NCI-H2227 (cell line): Measurements from ENCODE around the gene CLECL1.
"Not testable (repeated sequence)": the region's sequence is repeated elsewhere in the genome, so short reads cannot be mapped to it uniquely, and the experiment has no call there.

Experiments used
- DNase-seq: peaks from one replicate; lab custom pipeline; 2025; ENCODE audit not compliant: unreplicated experiment; lab: John Stamatoyannopoulos, UW

Gene CLECL1

GRCh38 chr12:9698681-9699080 is 34.2 kb downstream of the CLECL1 start:
- DNase-seq = no peak

GRCh38 chr12:9697619-9698018 is 35.3 kb downstream of the CLECL1 start:
- DNase-seq = no peak

GRCh38 chr12:9695661-9696060 is 37.2 kb downstream of the CLECL1 start:
- DNase-seq = not testable (repeated sequence)

- not testable (repeated sequence) for DNase-seq
Measured at GRCh38 chr12:9695150-9695549, 37.7 kb downstream of the CLECL1 start.

- no peak for DNase-seq
Measured at GRCh38 chr12:9694241-9694640, 38.7 kb downstream of the CLECL1 start.

GRCh38 chr12:9692909-9693308 is 40.0 kb downstream of the CLECL1 start:
- DNase-seq = no peak

- DNase-seq = no peak
Measured at GRCh38 chr12:9687228-9687627, 45.7 kb downstream of the CLECL1 start.

- DNase-seq = no peak
Measured at GRCh38 chr12:9685915-9686314, 47.0 kb downstream of the CLECL1 start.

- DNase-seq = peak; percentile 30
Measured at GRCh38 chr12:9685366-9685765, 47.5 kb downstream of the CLECL1 start.

- not testable (repeated sequence) for DNase-seq
Measured at GRCh38 chr12:9682949-9683348, 49.9 kb downstream of the CLECL1 start.

GRCh38 chr12:9682508-9682907 is 50.4 kb downstream of the CLECL1 start:
- not testable (repeated sequence) for DNase-seq

GRCh38 chr12:9674226-9674590 is 58.7 kb downstream of the CLECL1 start:
- no peak for DNase-seq

GRCh38 chr12:9673404-9674225 is 59.3 kb downstream of the CLECL1 start:
- no peak for DNase-seq
